Mononuclear cell (primary cell): Measurements from ENCODE around the gene CRIP2. TPM values are rescaled to one million over a fixed set of nuclear protein-coding genes. Genes with fewer than 3 reads are reported as not detected.

Experiments
- H3K27me3 ChIP-seq: 2 replicates; pipeline ENCODE4 v1.6.0; 2011; ENCODE audit warnings: low read length, control low read depth; ENCODE audit not compliant: insufficient read depth
- H3K4me1 ChIP-seq: 2 replicates; pipeline ENCODE4 v1.5.1; 2011; ENCODE audit warnings: mild to moderate bottlenecking, low read length, control low read depth; ENCODE audit not compliant: insufficient read depth
- H3K4me3 ChIP-seq: 2 replicates; pipeline ENCODE4 v1.5.1; 2011; ENCODE audit warnings: mild to moderate bottlenecking, low read length, moderate library complexity
- H3K9me3 ChIP-seq: 2 replicates; pipeline ENCODE4 v1.5.1; 2011; ENCODE audit warnings: low read depth, mild to moderate bottlenecking, control low read depth, low read length
- total RNA-seq: library from RNA; depleted of rRNA; stranded (reverse); fragments of >200 nt; gene quantifications from one replicate; pipeline ENCODE4 v1.2.3, GENCODE V29; 2012

Gene CRIP2, protein sequence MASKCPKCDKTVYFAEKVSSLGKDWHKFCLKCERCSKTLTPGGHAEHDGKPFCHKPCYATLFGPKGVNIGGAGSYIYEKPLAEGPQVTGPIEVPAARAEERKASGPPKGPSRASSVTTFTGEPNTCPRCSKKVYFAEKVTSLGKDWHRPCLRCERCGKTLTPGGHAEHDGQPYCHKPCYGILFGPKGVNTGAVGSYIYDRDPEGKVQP
- 10.8 TPM for total RNA-seq

DNA sequence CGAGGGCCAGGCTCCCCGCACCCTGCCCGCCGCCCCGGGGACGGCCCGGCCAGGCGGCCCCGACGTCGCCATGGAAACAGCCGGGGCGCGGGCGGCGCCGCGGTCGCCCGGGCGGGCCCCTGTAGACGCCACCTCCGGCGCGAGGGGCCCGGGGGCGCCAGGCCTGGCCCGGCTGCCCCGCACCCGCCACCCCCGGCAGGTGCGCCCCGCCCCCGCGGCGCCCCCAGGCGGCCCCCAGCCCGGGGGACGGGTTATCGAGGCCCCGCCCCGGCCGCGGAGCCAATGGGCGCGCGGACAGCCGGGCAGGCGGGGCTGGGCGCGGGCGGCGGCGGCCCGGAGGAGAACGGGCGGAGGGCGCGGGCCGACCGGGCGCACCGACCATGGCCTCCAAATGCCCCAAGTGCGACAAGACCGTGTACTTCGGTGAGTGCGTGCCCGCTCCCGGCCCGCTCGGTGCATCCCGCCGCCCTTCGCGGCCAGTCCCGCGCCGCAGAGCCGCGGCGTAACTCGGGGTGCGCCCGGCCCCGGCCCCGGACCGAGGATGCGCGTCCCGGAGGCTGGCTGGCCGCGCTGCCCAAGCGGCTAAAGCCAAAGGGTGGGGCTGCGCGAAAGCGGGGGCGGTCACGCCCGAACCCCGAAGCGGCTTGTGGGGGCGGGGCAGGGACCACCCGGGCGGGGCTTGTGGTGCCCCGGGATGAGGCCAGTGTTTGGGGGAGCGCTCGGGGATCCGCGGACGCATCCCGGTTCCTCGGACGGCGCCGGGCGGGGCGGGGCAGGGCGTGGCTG is at the start of gene CRIP2:
Gene CRIP2, plus strand, starts transcription at position 339 of the 786 bp plus-strand sequence. Its CDS starts 42 bp downstream, at position 381.
- peaks cover 27% of the 10 kb centered on the region for H3K27me3 ChIP-seq
- peak within 1 kb of the TSS; percentile 32 for H3K4me3 ChIP-seq
- H3K9me3 ChIP-seq = no peaks in the 10 kb centered on the region
- H3K4me1 ChIP-seq = peaks cover 36% of the 10 kb centered on the region

DNA sequence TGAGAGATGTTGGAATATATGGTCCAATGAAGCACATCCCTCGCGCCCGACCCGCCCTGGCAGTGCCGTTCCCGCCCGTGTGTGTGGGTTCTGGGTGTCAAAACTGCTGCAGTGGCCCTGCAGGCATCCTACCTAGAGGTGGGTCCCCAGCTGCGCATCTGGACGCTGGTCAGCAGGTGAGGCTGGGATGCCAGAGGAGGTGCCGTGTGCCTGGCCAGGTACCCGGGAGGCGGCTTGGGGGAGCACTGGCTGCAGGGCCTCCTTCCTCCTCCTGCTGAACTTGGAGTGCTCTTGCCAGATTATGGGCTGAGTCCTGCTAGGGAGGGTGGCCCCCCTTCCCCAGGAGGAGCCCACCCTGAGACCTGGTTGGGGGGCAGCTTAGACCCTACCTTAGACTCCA is 49.8 kb upstream of the CRIP2 start:
- Histone ChIP-seq H3K27me3 (no peaks in the 10 kb centered on the region), H3K4me3 (no peak overlapping the region), H3K9me3 (no peaks in the 10 kb centered on the region), H3K4me1 (peaks cover 25% of the 10 kb centered on the region)

DNA sequence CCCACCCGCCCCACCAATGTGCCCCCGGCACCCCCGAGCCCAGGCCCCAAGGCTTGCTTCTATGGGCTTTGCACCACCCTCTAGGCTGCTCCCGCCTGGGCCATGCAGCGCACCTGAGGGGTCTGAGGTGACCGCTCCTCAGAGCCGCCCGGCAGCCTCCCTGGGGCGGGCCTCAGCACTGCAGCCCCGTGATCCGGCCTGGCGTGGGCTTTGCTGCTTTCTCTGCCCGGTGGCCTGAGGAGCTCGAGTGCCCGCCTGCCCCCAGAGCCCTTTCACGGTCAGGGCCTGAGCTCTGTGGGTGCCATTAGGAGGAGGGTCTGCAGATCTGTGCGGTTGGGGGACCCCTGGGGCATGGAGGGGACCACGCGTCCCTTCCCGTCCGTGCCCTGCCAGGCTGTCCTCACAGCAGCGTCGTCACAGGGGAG is 48.8 kb upstream of the CRIP2 start:
- no peaks in the 10 kb centered on the region for H3K9me3 ChIP-seq
- no peaks in the 10 kb centered on the region for H3K27me3 ChIP-seq
- peaks cover 20% of the 10 kb centered on the region for H3K4me1 ChIP-seq
- H3K4me3 ChIP-seq = no peak overlapping the region

DNA sequence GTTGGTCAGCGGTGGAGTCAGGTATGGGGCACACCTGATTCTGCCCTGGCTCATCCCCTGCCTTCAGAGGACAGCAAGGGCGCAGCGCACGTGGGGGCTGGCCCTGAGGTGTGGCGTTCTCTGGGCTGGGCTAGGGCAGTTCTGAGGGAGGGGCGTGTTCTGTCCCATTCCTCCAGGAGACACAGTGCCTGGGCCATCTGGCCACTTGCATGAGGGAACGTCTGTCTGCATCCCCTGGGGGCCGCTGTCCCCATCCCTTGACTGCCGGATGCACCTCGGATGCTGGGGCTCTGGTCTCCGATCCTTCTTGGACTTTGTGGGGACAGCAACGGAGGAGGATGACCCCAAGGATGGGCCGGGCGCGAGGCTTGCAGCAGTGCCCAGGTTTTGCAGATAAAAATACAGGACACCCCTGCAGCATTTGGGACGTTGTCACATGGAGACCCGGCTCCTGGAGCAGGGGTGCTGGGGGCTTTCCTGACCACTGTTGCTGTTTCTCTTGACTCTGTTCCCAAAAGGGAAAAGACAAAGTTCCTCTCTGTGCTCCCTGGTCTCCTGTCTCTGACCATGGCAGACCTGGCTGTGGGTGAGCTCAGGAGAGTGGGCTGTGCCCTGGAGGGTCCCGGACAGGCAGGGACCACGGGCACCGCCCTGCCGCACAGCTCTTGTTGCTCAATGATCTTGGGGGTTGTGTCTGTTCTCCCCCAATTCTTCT is 48.0 kb upstream of the CRIP2 start:
- H3K9me3 ChIP-seq = no peaks in the 10 kb centered on the region
- peaks cover 12% of the 10 kb centered on the region for H3K4me1 ChIP-seq
- H3K4me3 ChIP-seq = no peak overlapping the region
- H3K27me3 ChIP-seq = no peaks in the 10 kb centered on the region

DNA sequence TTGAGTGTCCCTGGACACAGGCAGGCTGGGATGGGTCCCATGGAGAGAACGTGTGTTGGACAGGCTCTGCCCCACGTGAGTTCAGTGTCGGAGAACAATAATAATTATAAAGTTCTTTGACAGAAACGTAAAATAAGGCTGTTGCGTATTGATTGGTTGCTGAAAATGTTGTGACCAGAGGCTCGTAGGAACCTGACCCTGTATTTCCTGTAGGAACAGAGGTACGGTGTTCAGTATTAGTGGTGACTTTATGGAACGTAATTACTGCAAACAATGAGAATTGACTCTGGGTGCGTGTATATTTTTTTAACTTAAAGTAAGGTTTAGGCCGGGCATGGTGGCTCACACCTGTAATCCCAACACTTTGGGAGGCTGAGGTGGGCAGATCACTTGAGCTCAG is 47.2 kb upstream of the CRIP2 start:
- Histone ChIP-seq H3K4me1 (peaks cover 4% of the 10 kb centered on the region), H3K27me3 (no peaks in the 10 kb centered on the region), H3K4me3 (no peak overlapping the region), H3K9me3 (no peaks in the 10 kb centered on the region)

DNA sequence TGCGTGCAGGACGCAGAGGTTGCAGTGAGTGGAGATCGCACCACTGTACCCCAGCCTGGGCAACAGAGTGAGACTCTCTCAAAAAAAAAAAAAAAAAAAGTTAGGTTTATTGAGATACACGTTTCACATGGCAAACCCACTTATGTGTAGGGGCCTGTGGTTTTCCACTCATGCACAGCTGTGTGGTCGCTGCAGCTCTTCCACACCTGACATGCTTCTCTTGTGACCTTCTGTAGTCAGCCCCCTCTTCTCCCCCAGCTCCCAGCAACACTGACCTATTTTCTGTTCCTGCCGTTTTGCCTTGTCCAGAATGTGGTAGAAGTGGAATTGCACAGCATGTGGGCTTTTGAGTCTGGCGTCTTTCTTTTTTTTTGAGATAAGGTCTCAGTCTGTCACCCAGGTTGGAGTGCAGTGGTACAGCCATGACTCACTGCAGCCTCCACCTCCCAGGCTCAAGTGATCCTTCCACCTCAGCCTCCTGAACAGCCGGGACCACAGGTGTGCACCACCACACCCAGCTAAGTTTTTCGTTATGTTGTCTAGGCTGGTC is 46.6 kb upstream of the CRIP2 start:
- H3K4me1 ChIP-seq = no peaks in the 10 kb centered on the region

DNA sequence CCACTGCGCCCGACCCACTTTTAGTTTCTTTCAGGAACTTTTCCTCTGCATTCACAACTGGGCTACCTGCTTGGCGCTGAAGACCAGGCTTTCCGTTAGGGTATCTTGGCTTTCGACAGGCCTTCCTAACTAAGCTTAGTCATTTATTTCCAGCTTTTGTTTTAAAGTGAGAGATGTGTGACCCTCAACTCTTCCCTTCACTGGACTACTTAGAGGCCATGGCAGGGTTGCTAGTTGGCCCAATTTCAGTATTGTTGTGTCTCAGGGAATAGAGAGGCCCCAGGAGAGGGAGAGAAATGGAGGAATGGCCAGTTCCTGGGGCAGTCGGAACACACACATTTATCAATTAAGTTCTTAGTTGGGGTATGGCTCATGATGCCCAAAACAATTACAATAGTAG is 44.6 kb upstream of the CRIP2 start:
- Histone ChIP-seq H3K4me1 (no peaks in the 10 kb centered on the region), H3K9me3 (no peaks in the 10 kb centered on the region), H3K4me3 (no peak overlapping the region), H3K27me3 (no peaks in the 10 kb centered on the region)

More for the DNA sequence above, 46.6 kb upstream of the CRIP2 start:
- H3K27me3 ChIP-seq = no peaks in the 10 kb centered on the region
- no peak overlapping the region for H3K4me3 ChIP-seq
- no peaks in the 10 kb centered on the region for H3K9me3 ChIP-seq

DNA sequence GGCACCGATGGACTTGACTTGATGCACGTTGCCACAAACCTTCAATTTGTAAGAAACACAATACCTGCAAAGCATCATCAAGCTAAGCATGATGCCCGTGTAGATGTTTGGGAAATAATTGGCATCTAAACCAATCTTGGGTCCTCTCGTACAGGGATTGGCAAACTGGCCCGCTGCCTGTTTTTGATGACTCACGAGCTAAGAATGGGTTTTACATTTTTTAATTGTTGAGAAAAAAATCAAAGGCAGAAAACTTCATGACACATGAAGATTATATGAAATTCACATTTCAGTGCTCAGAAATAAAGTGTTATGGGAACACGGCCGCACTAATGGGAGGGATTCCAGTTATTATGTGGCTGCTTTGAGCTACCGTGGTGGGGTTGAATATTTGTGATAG is 44.1 kb upstream of the CRIP2 start:
- H3K4me3 ChIP-seq = no peak overlapping the region
- H3K4me1 ChIP-seq = peaks cover 4% of the 10 kb centered on the region
- no peaks in the 10 kb centered on the region for H3K27me3 ChIP-seq
- H3K9me3 ChIP-seq = no peaks in the 10 kb centered on the region

DNA sequence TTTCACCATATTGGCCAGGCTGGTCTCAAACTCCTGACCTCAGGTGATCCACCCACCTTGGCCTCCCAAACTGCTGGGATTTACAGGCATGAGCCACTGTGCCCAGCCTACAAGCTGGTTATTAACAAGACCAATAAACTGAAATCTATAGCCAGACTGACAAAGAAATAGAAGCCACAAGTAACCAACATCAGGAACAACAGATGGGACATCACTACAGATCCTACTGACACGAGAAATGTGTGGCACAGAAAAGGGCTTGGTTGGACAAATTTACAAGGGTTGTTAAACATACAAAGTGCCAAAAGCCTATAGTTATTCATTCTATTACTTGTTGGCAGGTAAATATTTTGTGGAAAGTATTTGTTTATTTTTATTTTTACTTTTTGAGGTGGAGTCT is 43.4 kb upstream of the CRIP2 start:
- no peaks in the 10 kb centered on the region for H3K27me3 ChIP-seq
- H3K9me3 ChIP-seq = no peaks in the 10 kb centered on the region
- no peak overlapping the region for H3K4me3 ChIP-seq
- peaks cover 4% of the 10 kb centered on the region for H3K4me1 ChIP-seq

DNA sequence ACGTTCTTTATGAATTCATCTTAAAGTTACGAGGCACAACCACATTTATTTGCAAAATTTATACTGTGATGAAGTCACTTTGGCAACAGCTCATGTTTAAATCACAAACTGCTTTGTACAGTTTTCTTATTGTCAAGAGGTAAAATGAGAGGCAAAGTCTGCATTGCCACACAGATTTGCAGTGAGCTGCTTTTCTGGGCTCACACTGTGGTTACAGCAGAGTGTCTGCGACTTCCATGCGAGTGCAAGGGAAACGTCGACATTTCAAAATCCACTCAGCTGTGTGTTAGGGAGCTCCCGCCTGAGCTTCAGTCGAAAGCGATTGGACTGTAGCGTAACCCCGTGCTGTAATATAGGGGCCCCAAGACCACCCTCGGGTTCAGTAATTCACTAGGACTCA is 42.0 kb upstream of the CRIP2 start:
- no peaks in the 10 kb centered on the region for H3K27me3 ChIP-seq
- H3K9me3 ChIP-seq = no peaks in the 10 kb centered on the region
- peaks cover 4% of the 10 kb centered on the region for H3K4me1 ChIP-seq
- no peak overlapping the region for H3K4me3 ChIP-seq

DNA sequence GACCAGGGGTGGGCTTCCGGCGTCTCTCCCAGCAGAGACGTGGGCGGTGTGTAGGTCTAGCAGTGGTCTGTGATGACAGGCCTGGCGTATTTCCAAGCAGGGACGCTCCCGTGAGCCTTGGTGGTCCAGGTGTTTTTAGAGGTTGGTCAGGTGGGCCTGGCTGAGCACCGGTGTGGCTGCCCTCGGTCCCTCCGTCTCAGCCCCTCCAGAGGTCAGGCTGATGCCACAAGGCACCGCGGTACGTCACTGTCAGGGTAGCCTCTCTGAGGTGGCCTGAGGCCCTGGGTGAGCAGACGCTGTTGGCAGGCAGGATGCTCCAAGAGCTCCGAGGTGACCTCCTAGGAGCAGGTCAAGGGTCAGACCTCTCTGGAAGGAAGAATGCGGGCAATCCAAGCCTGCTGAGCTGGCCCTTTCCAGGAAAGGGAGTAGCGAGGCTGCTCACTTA is 41.4 kb upstream of the CRIP2 start:
- Histone ChIP-seq H3K4me3 (no peak overlapping the region), H3K9me3 (no peaks in the 10 kb centered on the region), H3K27me3 (no peaks in the 10 kb centered on the region), H3K4me1 (peaks cover 4% of the 10 kb centered on the region)

DNA sequence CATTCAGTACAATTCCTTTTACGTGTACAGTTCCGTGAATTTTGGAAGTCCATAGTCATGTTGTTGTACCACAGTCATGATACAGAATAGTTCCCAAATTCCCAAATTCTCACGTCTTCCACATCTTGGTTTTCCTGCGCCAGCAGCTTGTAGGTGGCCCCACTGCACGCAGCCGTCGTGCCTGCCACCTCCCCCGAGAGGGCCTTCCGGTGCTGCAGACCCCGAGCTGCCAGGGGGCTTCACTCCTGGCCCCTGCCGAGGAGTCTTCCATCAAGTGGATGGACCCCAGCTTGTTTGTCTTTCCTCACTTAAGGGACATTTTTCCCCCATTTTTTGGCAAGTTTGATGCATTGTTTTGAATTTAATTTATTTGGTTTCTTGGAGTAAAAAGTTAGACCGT is 38.2 kb upstream of the CRIP2 start:
- Histone ChIP-seq H3K4me1 (peaks cover 4% of the 10 kb centered on the region), H3K9me3 (no peaks in the 10 kb centered on the region), H3K4me3 (no peak overlapping the region), H3K27me3 (no peaks in the 10 kb centered on the region)

DNA sequence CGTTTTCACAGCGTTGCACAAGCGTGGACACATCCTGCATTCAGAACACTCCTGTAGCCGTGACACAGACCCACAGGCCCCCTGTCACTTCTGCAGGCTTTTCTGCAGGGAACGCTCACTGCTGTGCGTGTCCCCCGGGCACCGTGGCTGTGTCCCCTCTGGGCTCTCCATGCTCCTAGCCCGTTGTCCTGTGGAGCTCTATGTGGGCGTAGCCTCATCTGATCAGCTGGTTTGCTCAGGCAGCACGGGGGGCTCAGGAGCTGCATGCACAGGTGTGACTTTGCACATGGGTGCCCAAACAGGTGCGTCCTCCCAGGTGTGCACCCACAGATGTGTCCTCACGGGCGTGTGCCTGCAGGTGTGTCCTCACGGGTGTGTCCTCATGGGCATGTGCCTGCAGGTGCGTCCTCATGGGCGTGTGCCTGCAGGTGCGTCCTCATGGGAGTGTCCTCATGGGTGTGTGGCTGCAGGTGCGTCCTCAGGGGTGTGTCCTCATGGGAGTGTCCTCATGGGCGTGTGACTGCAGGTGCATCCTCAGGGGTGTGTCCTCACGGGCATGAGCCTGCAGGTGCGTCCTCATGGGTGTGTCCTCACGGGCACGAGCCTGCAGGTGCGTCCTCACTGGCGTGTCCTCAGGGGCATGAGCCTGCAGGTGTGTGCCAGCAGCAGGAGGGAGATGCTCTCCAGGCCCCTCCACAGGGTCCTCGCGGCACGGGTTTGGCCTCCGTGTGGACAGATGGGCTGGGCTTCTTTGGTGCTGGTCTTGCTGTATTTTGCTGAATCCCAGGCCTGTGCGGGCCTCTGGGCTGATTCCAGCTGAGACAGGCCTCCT is 37.5 kb upstream of the CRIP2 start:
- H3K9me3 ChIP-seq = no peaks in the 10 kb centered on the region
- H3K4me3 ChIP-seq = no peak overlapping the region
- peaks cover 4% of the 10 kb centered on the region for H3K4me1 ChIP-seq
- no peaks in the 10 kb centered on the region for H3K27me3 ChIP-seq

DNA sequence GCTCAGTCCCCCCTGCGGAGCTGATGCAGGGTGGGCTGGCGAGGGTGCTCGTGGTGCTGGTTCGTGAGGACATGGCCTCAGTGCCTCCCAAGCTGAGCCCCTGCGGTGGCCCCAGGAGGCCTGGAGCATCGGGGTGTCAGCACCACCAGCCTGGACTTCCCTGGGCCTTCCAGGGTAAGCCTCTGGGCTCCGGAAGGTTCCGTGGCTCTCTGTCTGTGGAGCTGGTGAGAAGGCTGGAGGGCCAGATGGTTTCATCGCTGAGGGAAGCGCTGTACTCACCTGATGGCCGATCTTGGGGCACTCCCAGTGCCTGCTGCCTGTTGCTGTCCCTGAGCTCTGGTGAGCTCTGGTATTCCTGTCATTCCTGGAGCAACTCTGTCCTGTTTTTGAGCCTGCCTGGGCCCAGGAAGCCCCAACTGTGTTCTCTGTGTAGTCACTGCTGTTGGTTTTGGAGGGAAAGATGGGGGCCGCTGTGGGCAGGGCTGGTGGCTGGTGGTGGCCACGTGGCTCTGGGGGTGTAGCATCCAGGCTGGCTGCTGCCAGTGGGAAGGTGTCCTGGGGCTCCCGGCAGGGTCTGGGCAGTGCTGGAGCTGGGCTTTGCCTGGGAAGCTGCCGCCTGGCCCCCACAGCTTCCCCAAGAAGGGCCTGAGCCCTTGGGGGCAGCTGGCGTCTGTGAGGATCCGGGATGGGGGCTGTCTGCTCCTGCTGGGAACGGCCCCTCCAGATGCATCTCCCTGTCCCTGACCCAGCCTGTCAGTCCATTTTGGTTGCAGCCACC is 36.7 kb upstream of the CRIP2 start:
- no peaks in the 10 kb centered on the region for H3K9me3 ChIP-seq
- H3K4me1 ChIP-seq = peaks cover 4% of the 10 kb centered on the region
- no peak overlapping the region for H3K4me3 ChIP-seq
- no peaks in the 10 kb centered on the region for H3K27me3 ChIP-seq
